NCI-H524 (cell line): Measurements from ENCODE around the gene TENM4.

Experiments
- DNase-seq, 2 experiments: peaks; one replicate each; lab custom pipeline; 2025; lab: John Stamatoyannopoulos, UW

Gene TENM4

DNA sequence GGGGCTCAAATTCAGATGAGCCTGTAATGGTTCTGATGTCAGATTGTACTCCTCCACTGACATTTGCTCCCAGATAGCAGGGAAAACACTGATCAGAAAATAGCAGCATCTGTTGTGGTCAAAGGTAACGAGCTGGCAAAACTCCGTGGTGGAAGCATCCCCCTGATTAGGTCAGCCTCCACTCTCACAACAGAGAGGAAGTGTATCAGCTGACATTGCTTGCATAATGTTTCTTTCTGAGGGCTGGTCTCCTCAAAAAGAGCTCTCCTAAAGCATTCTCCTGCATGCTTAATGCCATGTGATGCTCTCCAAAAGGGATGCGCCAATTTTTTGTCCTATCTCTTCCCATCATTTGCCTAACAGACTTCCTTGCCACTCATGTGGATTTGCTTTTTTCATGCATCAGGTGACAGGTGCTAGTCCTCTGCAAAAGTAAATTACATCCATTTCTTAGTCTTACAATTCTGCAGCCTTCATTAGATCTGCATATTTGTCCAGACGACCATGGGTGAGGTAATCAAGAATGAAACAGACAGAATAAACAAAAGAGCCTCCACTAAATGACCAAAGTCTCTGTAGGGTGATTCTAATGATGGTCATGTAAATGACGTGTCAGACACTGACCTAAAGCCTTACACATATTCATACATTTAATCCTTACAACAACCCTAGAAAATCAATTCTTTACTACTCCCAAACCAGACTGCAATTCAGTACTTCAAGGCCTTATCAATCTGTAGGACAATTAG, 6.4 kb upstream of the TENM4 start:
- no peak for DNase-seq

- DNase-seq: no peak
Observed at GRCh38 chr11:79444923-79445322, 4.1 kb upstream of the TENM4 start.

DNA sequence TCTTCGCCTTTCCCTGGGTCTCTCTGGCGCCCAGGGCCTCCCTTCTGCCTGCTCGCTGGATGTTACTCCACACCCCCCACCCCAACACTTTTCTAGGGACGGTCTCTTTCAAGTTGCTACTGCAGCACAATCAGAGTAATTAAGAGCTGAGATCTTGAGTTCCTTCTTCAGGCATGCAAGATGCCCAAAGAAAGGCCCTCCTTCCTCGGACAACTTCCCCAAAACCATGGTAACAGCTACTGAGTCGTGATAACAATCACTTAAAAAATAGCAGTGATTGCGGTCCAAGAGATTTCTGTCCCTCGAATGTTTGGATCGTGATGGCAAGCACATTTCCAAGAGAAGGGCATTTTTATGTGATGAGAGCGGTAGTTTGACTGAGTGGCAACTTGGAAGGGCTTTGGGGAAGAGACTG, 638 bp upstream of the TENM4 start:
- no peak for DNase-seq

- peak; percentile 25 to 66 for DNase-seq
Observed at GRCh38 chr11:79439886-79440570, 802 bp downstream of the TENM4 start.

DNA sequence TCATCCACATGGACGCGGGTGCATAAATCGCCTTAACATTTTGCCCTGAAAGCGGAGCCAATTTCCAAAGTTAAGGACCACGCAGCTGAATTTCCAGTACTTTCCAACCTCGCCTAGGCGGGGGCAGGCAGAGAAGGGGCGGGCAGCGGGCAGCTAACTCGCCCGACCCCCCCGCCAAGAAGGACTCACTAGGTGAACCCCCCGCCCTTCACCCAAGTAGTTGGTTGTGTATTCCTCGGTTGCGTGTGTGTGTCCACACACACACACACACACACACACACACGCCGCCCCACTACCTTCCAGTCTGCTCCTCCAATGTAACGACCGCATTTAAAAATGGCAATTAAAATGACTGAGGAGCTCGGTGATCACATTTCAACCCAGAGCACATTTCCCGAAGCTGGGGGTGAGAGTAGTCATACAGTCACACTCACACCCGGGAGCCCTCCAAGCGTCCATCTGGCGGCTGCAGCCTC, 1.4 kb downstream of the TENM4 start:
- DNase-seq: peak; percentile 4 to 66

DNA sequence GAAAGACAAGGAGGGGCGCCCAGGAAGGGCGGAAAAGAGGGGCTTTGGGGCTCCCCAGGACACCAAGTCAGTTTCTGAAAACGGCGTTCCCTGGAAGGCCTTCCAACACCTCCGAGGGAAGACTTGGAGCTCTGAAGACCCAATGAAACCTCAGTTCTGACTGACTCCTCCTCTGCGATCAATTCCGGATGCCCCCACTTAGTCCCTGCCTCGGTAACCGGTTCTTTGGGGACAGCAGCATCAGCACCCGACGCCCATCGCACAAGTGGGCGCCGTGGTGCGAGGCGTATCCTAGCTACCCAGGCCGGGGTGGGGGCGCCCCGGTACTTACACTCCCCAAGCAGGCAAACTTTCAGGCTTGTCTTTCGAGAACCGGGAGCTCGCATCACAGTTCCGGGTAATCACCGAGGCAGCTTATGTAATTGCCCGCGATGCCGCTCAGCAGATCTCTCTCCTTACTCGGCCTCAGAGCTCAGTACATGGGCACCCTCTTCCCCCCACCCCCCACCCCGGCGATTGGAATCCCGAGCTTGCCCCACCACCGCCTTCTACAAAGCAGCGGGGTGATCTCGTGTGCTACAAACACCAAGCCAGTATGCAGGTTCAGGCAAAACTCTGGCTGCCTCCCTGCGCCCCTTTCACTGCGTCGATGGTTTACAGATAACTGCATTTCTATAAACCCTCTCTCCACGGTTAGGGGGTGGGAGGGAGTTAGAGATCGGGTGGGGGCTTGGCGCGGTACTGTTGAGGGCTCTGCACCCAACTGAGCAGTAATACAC, 2.0 kb downstream of the TENM4 start:
- peak; percentile 20 to 54 for DNase-seq

DNA sequence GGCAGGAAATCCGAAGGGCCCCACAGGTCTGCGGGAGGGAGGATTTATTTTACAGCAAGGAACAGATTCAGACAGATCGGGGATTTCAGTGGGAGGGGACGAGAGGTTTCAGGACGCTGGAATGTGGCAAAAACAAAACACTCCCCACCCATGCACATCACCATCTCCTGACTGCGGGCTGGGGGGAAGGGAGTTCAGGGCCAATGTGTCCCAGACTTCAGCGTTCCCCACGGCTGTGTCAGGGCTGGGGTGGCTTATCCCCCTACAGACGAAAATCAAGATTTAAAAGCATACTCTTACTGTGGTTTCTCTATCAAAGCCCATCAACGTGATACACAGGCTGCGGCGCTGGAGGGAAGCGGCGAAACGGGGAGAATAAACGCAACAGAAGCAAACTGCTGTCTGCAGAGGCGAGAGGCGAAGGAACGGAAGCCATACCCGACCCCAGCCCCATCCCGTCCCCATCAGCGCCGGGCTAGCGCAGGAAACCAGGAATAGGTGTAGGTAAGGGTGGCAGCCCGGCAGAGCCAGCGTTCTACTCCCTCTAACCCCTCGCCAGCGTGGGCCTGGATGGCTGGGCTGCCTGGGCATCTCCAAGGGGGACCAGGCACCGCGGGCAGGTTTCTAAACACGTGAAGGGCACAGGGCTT, 2.7 kb downstream of the TENM4 start:
- peak; percentile 31 to 44 for DNase-seq

DNA sequence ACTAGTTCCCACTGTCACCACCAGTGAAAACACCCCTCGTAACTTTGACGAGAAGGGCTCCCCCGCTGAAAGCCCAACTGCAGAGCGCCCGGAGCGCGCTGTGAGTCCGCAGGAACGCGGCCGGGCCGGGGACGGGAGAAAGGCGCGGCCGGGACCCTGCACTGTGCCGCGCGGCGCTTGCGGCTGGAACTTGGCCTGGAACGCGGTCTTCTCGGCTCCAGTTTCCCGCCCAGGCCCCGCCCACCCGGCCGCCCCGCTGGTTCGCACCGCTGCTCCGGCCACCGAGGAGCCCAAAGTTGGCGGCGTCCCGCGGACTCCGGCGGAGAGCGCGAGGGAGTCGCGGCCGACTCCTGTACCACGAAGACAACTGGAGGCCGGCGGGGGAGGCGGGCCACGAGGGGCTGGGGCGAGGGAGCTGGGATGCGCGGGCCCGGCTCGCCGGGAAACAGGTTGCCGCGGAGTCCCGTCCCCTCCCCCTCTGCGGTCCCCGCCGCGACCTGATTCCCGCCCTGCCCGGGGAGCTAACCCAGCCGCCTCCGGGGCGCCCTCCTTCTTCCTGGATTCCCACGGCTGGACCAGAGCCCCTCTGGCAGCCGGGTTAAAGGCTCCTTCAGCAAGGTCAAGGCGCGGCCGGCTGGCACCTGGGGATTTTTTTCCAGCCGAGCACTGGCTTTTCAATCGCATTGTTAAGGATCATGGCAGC, 3.4 kb downstream of the TENM4 start:
- DNase-seq: peak; percentile 31 to 67

GRCh38 chr11:79436919-79437277, 3.9 kb downstream of the TENM4 start:
- DNase-seq: no peak

DNA sequence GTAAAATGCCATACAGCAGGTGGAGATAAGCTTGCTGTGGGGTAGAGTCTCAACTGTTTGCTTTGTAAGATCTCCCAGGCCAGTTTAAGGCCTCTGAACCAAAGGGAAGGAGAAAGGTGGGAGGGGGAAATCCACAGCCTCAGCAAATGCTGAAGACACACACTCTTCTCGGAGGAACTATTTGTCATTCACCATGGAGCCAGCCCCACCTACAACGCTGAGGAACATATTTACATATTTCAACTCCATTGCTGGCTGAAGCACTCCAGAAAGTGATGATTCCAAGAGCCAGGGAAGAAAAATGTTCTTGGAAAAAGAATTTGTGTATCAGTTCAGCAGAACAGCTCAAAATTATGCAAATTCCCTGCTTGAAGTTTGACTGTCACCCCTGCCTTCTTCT, 6.5 kb downstream of the TENM4 start:
- DNase-seq: no peak

DNA sequence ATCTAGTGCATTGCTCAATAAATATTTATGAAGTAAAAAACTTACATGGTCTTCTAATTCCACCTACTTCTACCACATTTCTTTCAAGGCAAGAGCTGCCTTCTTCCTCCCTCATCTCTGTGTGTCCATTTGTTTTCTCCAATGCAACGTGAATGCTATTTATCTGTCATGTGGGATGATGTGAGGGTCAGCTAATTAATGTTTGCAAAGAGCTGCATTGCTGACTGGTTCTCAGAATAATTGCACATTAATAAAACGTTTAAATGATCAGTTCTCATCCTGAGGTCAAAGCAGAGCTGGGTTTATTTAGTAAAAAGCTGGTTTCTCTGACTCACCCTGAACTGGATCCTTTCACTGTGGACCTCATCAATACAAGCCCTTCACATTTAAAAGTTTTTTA, 8.7 kb downstream of the TENM4 start:
- no peak for DNase-seq

DNA sequence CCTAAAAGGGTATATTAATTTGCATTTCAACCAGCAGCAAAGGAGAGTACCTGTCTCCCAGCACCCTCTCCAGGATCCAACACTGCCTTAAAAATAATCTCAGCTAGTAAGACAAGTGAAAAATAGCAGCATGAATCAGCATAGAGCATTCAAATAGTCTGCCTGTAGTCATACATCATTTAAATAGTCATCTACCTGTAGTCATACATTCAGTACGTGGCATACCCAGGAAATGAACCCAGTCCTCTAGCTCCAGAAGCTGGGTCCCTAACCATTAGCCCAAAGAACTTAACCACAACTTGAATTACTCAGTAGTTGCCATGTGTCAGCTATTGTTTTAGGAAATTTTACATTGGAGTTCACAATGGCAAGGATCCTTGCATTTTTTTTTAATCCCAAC, 9.3 kb downstream of the TENM4 start:
- no peak for DNase-seq

DNA sequence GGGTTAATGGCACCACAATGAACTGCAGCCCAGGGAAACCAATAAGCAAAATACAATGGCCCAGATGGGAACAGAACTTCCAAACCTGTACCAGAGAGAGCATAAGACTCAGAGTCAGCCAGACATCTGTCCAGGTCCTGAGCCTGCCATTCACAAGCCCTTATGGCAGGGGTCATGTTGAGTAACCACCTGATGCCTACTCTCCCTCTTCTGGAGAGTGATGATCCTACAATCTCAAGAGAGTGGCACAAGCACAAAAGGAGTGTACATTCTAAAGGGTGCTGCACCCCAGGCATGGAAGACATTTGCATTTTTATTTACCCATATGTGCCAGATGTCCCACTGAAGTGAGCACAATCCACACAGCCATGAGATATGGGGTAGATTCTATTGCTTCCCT, 10.6 kb downstream of the TENM4 start:
- peak; percentile 55 to 74 for DNase-seq

- no peak for DNase-seq
Observed at GRCh38 chr11:79428406-79428805, 12.4 kb downstream of the TENM4 start.

- no peak for DNase-seq
Observed at GRCh38 chr11:79427611-79428327, 13.1 kb downstream of the TENM4 start.

DNA sequence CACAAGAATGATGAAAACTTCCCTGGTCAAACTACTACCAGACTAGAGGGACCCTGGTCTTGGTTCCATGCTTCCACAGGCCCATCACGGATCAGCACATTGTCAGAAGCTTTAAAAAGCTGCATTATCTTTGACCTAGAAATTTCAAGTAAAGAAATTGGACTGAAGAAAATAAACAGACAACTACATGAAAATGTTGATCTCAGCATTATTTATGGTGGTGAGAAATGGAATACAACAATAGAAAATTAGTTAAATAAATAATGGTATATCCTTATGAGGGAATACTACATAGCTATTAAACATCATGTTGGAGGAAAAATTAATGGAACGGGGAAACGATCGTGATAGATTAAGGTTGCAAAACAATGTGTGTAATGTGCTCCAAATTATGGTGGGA, 13.7 kb downstream of the TENM4 start:
- no peak for DNase-seq

- DNase-seq: no peak
Observed at GRCh38 chr11:79425463-79425862, 15.4 kb downstream of the TENM4 start.

DNA sequence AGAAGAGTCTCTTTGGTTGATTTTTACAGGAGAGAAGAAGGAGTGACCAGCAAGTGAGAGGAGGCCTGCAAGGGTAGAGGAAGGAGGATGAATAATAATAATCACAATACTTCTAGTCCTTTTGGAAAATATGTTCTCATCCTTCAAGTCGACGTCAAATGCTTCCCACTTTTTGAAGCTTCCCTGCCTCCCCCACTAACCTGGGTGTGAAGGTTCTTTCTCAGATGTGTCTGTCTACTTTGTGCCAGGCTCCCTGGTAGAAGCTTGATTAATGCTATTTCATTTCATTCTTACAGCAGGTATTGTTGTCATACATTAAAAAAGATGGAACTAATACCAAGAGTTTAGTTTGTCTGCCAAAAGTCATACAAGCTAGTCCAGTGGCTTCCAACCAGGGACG, 17.1 kb downstream of the TENM4 start:
- no peak for DNase-seq

GRCh38 chr11:79422866-79423265, 18.0 kb downstream of the TENM4 start:
- DNase-seq: no peak

DNA sequence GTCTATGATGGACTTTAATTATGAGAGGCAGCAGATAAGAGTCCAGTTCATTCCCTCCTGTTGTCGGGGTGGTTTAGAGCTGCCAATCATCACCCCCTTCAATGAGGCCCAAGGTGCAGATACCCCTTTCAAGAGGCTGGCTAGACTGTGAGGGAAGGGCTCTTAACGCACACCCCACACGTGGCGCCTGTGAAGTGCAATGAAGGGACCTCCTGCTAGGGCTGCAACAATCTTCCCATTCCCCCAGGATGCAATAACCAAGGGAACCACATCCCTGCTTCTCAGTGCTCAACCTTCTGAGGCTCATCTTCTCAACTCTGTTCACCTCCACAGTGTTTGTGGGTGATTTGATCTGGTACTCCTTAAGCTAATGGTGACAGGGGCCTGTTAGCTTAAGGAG, 19.0 kb downstream of the TENM4 start:
- DNase-seq: no peak

DNA sequence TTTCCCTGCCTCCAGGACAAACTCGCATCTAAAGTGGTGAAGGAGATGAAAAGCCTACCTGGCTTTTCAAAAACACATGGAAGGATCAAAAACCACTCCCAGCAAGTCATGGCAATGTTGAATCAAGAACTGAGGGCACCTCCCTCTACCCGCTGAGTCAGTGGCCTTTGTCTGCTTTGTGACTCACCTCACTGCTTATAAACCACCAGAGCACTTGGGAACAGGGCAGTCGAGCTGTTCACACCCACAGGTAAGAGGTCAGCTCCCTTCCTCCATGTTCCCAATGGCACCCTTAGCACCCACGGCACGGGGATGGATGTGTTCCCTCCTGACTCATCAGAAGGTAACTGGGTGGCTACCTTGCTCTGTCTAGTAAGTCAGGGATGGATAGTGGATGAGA, 21.7 kb downstream of the TENM4 start:
- DNase-seq: no peak
